SIG-M5 treated with dmso at 0.1 percent for 504 hours (cell line): ENCODE data around the gene FOXR1.

ENCODE experiments used
- DNase-seq: peaks from one replicate; lab custom pipeline; 2025; ENCODE audit not compliant: unreplicated experiment; lab: John Stamatoyannopoulos, UW

The FOXR1 gene, protein sequence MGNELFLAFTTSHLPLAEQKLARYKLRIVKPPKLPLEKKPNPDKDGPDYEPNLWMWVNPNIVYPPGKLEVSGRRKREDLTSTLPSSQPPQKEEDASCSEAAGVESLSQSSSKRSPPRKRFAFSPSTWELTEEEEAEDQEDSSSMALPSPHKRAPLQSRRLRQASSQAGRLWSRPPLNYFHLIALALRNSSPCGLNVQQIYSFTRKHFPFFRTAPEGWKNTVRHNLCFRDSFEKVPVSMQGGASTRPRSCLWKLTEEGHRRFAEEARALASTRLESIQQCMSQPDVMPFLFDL

DNA sequence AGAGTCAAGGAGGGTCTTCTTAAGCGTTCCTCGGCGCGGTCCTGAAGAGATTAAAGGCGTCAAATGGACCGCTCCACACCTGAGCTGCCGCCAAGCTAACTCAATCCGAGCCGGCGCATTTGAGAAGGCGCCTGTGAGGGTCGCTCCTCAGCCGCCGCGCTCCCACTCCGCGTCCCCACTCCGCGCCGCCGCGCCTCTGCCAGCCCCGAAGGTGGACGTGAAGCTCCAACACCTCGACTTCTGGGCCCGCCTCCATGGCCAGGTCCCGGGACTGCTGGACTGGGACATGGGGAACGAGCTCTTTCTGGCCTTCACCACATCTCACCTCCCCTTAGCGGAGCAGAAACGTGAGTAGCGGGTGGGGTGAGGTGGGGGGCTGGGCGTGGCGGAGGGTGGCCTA is at the start of gene FOXR1:
Gene FOXR1, plus strand, starts transcription at position 116 of the 400 bp plus-strand sequence. Its CDS starts 171 bp downstream, at position 287.
- DNase-seq, result no peak

DNA sequence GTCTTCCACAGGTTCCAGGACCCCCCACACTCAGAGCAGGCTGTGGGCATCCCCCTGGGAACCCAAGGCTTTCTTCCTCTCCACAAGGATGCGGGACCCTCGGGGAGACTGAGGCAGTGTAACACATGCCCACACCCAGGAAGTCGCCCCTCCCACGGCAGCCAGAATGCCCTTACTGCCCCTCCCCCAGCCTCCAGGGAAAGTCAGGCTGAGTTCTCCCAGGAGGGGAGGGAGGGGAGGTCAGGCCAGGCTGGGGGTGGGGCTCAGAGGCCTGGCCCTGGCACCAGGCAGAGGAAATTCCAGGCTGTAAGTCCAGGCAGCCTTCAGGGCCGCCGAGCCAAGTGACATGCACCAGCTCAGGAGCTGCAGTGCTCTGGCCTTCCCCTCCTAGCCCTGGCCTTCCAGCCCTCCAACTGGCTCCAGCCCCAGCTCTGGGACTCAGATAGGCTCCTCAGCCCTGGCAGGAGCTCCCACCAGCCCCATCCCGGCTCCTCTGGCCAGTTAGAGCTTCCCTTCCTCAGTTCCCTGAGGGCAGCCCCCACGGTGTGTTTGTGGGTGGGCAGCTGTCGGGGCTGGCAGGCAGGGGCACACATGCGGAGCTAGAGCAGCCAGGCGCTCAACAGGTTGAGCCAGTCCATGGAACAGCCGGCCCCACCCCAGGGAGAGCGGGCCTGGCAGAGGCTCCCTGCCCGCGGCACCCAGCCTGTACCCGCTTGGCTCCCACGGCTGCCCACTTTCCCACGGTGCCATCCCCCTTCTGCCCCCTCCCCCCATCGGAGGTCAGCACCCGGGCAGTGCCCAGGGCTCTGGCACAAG is 49.4 kb upstream of the FOXR1 start:
- peak; percentile 34 for DNase-seq

DNA sequence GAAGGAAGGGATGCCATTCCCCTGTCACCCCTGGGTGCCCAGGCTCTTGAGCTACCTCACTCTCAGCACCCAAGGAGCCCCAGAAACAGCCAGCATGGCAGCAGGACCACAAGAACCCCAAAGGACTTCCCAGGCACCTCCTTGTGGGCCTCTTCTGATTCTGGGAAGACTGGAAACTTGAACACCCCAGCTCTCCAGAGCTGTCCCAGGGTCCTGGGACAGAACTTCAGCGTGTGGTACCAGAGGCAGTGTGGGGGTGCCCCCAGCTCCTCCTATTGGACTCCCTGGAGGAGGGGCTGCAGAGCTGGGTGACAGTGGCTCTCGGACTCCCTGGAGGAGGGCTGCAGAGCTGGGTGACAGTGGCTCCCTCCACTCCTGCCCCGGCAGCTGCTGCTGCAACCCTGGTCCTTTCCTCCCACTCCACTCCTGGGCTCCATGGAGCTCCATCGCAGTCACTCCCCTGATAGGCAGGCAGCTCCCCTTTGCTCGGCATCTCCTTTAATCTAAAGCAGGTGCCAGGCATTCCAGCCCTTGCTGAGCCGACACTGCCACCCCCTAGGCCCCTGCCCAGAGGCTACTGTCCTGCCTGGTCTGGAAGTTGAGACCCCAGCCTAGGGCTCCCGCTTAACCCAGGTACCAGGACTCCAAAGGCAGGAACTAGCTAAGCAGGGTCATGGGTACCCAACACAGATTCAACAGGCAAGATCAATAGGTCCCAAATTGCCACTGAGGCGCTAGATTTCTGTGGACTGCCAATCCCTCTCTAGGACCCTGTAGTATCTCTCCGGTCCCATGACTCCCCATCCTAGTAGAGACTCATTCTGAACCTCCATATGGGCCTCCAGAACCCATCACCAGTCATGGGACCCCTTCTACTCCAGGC is 48.6 kb upstream of the FOXR1 start:
- no peak for DNase-seq

DNA sequence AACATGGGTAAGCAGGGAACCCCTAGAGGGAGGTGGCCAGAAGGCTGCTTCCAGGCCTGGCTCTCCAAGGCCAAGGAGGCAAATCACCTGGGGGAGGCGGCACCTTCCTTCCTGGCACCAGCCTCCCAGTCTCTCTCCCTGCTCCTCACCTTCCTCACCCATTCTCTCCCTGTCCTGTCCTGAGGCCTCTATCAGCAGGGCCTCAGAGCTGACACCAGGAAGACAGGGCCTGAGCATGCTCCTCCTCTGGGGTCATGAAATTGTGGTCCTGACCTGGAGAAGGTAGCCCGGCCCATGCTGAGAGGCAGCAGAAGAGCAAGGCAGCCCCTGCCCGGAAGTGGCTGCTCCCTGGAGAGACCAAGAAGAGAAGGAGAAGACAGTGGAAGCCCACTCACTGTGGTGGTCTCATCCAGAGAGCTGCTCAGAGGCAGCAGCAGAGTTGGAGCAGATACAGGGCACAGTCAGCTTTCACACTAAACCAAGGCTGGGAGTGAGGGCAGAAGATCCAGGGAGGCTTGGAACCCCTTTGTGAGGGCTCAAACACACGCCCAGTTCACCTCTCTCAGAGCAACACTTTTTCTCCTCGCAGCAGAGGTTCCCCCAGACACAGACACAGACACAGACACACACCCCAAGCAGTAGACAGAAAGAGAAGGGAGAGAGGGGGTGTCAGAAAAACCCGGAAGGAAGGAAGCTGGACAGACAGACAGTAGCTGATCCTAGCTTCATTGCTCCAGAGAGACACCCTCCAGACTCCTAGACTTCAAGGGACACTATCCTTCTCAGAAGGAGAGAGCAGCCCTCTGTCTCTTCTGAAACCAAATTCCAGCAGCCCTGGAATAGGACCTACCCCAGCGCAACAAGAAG is 47.6 kb upstream of the FOXR1 start:
- DNase-seq, result peak; percentile 29

DNA sequence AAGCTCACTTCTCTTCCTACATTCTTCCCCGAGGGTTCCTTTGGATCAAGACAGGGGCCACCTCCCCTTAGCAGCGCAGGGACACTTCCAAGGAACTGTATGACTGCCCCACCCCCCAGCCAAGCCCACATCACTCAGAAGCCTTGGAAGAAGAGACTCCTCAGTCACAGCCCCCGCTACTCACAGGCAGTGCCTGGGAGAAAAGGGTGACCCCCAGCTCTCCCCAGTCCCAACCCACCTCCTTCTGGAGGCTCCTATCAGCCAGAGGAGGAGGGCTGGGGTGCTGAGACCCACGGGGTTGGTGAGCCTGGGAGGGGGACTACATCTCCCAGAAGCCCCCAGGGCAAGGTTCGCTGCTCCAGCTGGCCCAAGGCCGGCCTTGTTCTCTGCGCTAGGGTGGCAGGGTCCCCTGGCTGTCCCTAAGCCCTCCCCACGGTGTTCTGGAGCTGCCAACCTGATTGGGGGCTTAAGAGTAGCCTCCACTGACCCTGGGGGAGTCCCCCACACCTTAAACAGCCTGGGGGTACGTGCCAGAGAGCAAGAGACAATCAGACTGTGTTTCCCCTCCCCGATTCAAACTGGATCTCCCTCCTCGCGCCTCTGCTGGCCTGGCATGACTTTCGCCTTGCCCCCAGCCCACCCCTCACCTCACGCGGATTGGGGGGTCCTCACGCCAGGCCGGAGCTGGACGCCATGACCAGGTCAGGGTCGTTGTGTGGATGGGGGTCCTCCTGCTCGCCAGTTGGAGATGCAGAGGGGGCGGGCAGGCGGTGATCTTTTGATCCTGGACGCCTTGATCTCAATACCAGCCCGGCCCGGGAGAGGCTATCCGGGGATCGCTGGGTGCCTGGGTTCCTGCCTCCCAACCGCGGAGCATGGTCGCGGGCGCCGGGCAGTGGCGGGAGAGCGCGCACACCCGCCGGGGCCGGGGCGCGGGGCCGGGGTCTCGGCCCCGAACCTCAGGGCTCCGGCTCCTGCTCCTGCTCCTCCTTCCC is 46.7 kb upstream of the FOXR1 start:
- peak; percentile 29 for DNase-seq

DNA sequence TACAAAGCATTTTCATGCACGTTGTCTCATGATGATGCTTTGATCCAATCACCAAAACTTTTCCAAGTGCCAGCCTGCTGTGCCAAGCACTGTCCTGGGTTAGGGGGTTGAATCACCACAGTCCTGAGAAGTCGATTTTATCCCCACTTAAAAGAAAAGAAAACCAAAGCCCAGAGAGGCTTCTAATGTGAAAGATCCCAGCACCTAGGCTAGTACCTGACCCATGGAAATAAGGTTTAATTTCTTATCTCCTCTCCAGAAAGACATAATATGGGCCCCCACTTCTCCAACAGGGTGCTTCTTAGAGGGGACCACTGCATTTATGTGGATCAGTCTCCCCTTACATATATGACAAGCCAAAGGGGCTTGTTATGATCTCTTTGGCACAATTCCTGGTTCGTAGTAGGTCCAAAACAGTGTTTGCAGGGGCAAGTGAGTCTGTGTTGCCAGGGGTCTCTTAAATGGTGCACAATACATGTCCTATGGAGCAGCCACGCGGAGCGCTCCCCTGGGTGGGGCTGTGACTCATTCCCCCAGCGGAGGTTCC is 43.9 kb upstream of the FOXR1 start:
- DNase-seq, result no peak

DNA sequence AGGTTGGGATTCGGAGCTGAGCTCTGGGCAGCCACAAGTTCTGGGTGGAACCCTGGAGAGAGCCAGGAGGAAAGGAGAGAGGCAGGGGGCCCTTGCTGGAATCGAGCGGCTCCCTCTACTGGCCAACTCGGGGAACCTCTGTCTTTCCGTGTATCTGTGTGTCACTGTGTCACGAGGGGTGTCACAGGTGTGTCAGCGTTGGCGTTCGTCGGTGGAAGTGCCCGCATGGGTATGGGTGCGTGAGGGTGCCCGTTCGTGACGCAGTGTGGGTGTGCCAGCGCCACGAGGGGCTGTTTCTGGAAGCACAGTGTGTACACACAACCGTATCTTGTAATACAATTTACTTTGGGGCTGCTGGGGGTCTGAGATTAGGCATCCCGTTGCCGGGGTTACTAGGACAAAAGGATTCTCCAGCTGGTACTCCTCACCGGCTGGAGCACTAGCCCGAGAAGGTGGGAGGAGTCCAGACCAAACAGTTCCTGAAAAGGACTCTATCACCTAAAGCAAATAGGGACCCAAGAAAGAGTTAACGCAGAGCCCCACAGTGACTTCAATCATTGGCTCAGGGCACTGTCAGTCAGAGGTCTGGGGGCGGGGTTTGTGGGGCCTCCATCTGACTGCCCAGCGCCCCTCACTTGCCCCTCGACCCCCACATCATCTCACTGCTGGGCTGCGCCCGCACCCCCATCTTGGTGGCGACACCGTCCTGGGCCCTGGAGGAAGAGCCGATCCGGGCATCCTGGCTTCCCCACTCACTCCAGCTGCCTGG is 43.3 kb upstream of the FOXR1 start:
- DNase-seq, result peak; percentile 94

DNA sequence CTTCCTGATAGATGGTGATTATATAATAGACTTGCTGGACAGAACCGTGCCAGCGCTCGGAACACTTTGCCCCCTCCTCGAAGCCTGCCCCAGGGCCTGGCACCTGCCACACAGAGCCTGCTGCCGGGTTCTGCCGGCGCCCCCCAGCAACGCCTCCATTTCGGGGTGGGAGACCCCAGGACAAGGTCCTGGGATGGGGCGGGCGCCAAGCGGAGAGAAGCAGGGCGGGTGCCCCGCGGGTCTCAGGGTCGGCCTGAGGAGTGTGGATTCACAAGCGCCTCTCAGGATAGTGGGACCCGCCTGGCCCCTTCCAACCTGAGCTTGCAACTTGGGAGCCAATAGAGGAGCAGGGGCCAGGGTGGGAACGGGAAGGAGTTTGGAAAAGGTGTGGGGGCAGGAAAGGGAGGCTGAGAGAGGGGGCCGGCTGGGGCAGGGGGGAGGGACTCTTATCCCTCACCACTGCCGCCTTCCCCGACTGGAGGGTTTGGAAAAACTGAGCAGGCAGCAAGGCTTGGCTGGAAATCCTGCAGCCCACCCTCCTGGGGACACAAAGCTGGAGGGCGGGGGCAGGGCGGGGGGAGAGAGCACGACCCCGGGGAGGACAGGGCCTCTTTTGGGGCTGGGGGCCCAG is 42.6 kb upstream of the FOXR1 start:
- peak; percentile 63 for DNase-seq

DNA sequence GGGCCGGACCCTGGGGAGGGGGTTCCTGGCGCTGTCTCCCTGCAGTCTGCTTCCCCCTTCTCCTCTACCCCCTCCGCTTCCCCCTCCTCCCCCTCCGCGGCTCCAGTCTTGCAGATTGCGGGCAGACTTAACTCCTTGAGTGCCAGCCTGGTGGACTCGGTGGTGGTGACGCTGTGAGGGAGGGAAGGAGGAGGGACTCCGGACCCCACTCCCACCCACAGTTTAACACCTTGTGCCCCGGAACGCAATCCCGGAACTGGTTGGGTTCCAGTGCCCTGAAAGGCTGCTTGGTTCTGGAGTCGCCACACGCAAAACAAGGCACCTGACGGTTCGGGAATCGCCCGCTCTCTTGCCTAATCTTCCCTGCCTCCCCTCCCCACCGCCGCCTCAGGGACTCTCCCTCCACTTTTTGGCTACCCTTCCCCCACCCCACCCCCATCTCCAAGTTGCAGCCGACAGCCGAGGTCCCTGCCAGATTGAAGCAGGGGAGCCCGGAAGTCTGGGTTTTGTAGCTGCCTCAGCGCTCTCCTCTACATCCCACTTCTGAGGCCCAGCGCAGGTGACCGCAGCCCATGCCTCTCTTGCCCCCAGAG is 42.0 kb upstream of the FOXR1 start:
- DNase-seq, result peak; percentile 84

DNA sequence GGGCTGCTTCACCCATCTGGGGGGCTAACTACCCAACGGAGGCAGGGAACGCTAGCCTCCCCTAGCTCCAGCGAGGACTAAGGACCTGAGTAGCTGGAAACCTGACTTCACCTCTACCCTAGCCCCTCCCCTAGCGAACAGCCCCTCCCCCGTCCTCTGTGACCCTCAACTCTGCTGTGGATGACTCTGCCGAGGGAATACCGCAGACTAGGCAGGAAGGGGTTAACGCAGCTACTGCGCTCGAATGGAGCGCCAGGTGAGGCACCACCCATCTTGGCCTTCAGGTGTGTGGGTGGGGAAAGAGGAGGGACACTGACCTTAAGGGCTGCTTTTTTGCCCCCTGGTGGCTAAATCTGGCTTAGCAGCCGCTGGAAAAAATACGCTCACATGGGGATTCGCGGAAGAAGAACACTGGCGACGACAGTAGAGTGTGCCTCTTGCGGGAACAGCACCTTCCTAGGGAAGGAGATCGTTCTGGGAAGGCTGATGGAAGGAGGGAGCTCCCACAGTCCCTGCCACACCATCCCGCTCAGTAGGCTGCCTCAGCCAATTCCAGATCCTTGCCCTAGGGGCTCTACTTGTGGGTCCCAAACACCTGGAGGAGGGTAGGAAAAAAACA is 41.4 kb upstream of the FOXR1 start:
- peak; percentile 84 for DNase-seq

DNA sequence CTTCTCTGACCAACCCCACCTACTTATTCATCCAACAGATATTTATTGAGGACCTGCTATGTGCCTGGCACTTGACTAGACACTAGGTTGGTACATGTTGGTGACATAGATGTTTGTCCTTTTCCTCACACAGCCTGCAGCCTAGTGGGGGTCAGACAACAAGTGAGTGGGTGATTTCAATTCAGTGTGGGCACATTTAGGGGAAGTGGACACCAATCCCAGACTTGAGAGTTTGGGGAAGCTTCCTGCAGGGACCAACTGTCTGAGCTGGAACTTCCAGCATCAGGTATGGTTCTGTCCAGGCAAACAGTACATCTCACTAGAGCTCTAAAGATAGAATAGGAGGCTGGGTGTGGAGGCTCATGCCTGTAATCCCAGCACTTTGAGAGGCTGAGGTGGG is 40.0 kb upstream of the FOXR1 start:
- no peak for DNase-seq

DNA sequence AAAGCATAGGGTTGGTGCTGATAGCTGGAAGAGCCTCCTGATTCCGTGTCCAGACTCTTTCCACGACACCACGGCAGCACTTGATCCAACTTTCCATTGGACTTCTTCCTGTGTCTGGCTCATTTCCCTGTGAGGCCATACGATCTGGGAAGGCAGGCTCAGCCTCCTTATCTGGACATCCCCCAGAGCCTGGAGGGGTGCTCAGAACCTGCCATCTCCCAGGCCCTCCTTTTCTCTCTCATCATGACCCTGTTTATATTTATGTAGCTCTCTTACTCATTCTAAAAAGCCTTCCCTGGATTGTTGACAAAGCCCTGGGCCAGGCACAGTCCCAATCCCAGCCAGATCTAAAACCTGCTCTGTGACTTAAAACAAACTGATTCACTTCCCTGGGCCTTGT is 38.1 kb upstream of the FOXR1 start:
- no peak for DNase-seq

DNA sequence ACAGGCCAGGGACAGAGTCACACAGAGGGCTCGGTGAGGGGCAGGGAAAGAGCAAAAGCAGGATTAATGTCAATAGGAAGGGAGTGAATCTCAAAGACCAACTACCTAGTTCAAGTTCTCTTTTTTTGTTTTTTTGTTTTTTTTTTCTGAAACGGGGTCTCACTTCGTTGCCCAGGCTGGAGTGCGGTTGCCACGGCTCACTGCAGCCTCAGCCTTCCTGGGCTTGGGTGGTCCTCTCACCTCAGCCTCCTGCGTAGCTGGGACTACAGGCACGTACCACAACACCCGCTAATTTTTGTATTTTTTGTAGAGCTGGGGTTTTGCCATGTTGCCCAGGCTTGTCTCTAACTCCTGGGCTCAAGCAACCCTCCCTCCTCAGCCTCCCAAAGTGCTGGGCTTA is 36.2 kb upstream of the FOXR1 start:
- no peak for DNase-seq

DNA sequence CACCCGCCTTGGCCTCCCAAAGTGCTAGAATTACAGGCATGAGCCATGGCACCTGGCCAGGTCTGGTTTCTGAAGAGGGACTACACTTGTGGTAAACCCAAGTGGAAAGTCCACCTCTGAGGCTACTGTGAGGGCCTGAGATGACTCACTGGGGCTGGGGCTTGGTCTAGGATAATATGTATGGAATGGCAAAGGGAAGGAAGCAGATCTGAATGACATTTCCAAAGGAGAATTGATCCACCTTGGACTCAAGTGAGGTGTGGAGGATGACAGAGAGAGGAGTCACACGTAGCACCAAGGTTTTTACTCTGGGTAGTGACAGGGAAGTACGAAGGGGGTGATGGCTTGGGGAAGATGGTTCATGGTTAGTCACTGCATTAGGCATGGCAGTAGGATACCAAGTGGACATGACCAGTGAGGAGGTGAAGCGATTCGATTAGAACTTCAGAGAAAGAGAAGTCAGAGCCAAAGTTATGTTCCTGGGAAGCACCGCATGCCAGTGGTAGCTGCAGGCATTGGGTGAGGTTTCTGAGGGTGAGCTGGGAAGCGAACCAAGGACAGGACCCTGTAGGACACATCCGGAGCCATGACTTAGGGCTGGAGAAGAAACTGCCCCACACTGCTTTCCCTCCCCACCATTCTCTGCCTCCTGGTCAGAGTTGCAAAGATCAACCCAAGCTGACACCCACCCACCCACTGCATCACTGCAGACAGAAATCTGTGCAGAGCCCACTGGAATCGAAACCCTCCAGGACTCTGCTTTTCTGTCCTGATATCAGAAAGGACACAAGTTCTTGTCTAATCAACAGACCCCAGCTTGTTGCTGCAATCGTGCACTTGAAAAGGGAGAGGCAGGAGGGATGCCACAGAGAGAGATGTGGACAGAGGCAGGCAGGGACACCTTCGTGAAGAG is 32.8 kb upstream of the FOXR1 start:
- DNase-seq, result no peak

DNA sequence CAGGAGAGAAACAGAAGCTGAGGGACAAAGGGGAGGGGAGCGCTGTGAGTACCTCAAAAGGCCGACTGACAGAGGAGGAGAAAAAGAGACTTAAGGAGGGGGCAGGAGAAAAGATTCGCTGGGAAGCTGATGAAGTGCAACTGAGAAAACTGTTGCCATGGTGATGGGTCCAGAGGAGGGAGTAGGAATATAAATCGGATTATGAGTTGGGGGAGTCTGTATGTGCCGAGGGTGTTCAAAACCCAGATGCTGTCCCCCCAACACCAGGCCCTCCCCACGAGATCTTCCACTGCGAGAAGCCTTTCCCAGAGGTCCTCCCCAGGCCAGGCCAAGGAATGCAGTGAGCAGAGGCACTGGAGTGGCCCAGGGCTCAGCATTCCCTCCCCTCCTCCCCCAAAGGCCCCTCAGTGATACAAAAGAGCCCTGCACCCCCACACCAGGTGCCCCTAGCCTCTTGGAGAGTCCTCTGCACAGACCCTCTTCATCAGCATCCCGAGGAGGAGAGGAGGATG is 32.1 kb upstream of the FOXR1 start:
- DNase-seq, result no peak
